ENCODE measurements around the gene VPS45. TPM values are rescaled to one million over a fixed set of nuclear protein-coding genes. Genes with fewer than 3 reads are reported as not detected.
"Not testable (repeated sequence)": the region's sequence is repeated elsewhere in the genome, so short reads cannot be mapped to it uniquely, and the experiment has no call there.

The VPS45 gene
- total and polyA plus RNA-seq, 2 donors: 28.8 to 102 TPM

DNA sequence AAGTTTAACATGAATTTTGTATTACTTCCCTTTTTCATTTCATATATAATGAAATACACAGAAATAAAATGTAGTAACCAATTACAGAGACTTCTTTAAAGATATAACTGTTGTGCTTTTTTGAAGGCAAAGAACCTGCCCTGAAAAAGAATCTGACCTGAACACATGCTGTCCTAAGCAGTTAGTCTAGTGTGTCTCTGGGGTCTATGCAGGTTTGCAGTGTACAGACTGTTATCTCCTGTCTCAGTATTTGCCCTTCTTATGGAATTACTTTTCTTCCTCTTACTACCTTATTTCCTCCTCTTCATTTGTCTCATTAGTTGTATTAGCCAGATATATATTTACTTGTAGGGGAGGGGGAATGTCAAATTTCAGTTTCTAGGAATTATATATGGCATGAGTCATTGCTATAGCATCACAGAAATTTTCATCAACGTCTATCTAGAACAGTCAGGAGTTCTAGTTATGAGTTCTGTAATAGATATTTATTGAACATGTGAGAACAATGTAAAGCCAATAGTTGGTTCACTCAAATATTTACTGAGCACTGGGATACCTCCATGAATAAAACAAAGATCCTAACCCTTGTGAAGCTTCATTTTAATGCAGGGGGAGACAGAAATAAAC, 53.8 kb downstream of the VPS45 start:
- Histone ChIP-seq H3K36me3 (ENCODE audit: insufficient read depth) (no peaks in the 10 kb centered on the region), H3K27ac (ENCODE audit: low read depth) (no peak overlapping the region), H3K4me3 (ENCODE audit: low read depth, low read length) (no peak overlapping the region), H3K4me1 (ENCODE audit: insufficient read depth) (no peaks in the 10 kb centered on the region)
- 40% methylated on average over 1 of the region's 1 CpG for WGBS
- DNase-seq (ENCODE audit: extremely low spot score): no peak

- Histone ChIP-seq H3K4me3 (ENCODE audit: low read depth, low read length) (no peak overlapping the region), H3K4me1 (ENCODE audit: insufficient read depth) (no peaks in the 10 kb centered on the region), H3K36me3 (ENCODE audit: insufficient read depth) (no peaks in the 10 kb centered on the region), H3K27ac (ENCODE audit: low read depth) (no peak overlapping the region)
- no peak for DNase-seq (ENCODE audit: extremely low spot score)
- WGBS: 91% methylated on average over 2 of the region's 2 CpGs
Observed at GRCh38 chr1:150126811-150127210, 59.2 kb downstream of the VPS45 start.

DNA sequence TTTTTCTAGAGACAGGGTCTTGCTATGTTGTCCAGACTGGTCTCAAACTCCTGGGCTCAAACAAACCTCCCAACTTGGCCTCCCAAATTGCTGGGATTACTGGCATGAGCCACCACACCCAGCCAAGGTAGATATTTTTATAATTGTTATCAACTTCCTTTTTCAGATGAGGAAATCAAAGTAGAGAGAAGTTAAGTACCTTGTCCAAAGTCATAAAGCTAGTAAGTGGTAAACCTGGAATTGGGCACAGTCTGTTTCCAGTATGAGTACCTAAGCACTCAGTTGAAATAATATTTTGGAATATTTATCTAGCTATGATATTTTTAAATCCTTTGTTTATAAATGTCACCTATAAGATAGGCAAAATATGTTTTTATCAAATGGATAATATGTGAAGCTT, 59.9 kb downstream of the VPS45 start:
- Histone ChIP-seq H3K27ac (ENCODE audit: low read depth) (no peak overlapping the region), H3K4me3 (ENCODE audit: low read depth, low read length) (no peak overlapping the region), H3K4me1 (ENCODE audit: insufficient read depth) (no peaks in the 10 kb centered on the region), H3K36me3 (ENCODE audit: insufficient read depth) (no peaks in the 10 kb centered on the region)
- DNase-seq (ENCODE audit: extremely low spot score): no peak

- Histone ChIP-seq H3K27ac (ENCODE audit: low read depth) (no peak overlapping the region), H3K4me3 (ENCODE audit: low read depth, low read length) (no peak overlapping the region), H3K4me1 (ENCODE audit: insufficient read depth) (no peaks in the 10 kb centered on the region), H3K36me3 (ENCODE audit: insufficient read depth) (no peaks in the 10 kb centered on the region)
- WGBS: 94% methylated on average over 7 of the region's 7 CpGs
- no peak for DNase-seq (ENCODE audit: extremely low spot score)
Observed at GRCh38 chr1:150127868-150128267, 60.3 kb downstream of the VPS45 start.

DNA sequence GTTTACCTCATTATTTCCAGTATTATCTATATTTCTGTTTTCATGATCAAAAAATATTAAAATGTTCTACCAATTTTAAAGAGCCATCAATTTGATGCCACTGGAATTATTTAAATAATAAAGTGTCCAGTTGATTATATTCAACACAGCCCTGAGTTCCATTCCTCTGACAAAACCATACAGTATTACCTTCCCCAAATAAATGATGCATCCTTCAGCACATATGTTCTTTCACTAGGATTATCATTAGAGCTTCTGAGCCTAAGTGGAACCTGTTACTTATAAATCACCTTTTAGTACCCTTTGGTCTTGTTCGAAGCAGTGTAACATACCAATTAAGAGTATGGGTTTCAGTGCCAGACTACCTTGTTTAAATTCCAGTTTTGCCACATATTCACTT, 64.8 kb downstream of the VPS45 start:
- Histone ChIP-seq H3K27ac (ENCODE audit: low read depth) (no peak overlapping the region), H3K4me3 (ENCODE audit: low read depth, low read length) (no peak overlapping the region), H3K36me3 (ENCODE audit: insufficient read depth) (no peaks in the 10 kb centered on the region), H3K4me1 (ENCODE audit: insufficient read depth) (no peaks in the 10 kb centered on the region)
- DNase-seq (ENCODE audit: extremely low spot score): no peak
- WGBS: 90% methylated on average over 1 of the region's 1 CpG

DNA sequence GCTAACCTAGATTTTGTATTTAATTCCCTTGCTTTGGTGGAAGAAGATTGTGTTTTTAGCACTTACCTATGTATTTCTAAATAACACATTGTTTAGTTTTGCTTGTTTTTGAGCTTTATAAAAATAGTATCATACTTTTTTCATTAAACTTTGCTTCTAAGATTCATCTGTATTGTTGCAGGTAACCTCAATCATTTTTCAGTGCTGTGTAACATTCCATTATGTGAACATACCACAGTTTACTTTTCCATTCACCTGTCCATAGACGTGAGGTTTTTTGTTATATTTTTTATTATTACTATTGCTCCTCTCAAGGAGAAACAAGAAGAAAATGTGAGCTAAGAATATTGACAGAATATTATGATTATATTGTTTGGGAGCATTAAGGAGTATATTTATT, 67.0 kb downstream of the VPS45 start:
- Histone ChIP-seq H3K27ac (ENCODE audit: low read depth) (no peak overlapping the region), H3K36me3 (ENCODE audit: insufficient read depth) (no peaks in the 10 kb centered on the region), H3K4me3 (ENCODE audit: low read depth, low read length) (no peak overlapping the region), H3K4me1 (ENCODE audit: insufficient read depth) (no peaks in the 10 kb centered on the region)
- 95% methylated on average over 1 of the region's 1 CpG for WGBS
- no peak for DNase-seq (ENCODE audit: extremely low spot score)

GRCh38 chr1:150135400-150135799, 67.8 kb downstream of the VPS45 start:
- H3K36me3 ChIP-seq (ENCODE audit: insufficient read depth); H3K4me1 ChIP-seq (ENCODE audit: insufficient read depth); H3K4me3 ChIP-seq (ENCODE audit: low read depth, low read length); H3K27ac ChIP-seq (ENCODE audit: low read depth); DNase-seq (ENCODE audit: extremely low spot score): not testable (repeated sequence)
- WGBS: 84% methylated on average over 6 of the region's 6 CpGs

DNA sequence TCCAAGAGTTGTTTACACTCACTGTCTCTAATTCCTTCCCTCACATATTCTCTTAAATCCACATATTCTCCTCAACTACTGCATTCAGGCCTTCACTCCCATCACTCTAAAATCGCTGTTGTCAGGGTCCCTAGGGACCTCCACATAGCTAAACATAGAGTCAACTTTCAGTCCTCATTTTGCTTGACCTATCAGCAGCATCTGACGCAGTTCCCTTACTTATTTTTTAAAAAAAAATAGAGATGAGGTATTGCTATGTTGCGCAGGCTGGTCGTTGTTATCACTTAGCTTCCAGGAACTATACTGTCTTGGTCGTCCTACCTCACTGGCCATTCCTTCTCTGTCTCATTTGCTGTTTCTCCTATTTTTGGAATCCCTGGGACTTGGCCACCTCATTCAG, 70.5 kb downstream of the VPS45 start:
- no peak overlapping the region for H3K27ac ChIP-seq (ENCODE audit: low read depth)
- no peak overlapping the region for H3K4me3 ChIP-seq (ENCODE audit: low read depth, low read length)
- 86% methylated on average over 5 of the region's 5 CpGs for WGBS
- H3K36me3 ChIP-seq (ENCODE audit: insufficient read depth): no peaks in the 10 kb centered on the region
- H3K4me1 ChIP-seq (ENCODE audit: insufficient read depth): no peaks in the 10 kb centered on the region
- DNase-seq (ENCODE audit: extremely low spot score): no peak

DNA sequence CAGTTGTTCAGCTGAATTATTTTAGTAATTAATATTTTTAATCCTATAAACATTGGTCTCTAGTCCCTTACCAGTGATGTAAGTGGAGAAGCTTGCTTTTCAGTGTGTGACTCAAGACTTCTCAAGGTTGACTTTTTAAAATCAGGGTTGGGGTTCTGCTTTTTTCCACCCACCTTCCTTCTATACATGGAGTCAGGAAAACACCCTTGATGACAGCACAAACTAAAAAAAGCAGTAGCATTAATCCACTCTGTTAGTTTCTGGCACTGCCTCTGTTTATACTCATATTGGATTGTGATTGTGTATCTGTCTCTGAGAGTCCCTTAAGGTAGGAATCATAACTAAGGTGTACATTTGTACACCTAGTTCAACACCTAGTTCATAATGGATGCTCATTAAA, 73.9 kb downstream of the VPS45 start:
- H3K27ac ChIP-seq (ENCODE audit: low read depth): no peak overlapping the region

GRCh38 chr1:150142083-150142482, 74.5 kb downstream of the VPS45 start:
- H3K36me3 ChIP-seq (ENCODE audit: insufficient read depth): no peaks in the 10 kb centered on the region
- no peak overlapping the region for H3K27ac ChIP-seq (ENCODE audit: low read depth)
- no peak for DNase-seq (ENCODE audit: extremely low spot score)
- no peak overlapping the region for H3K4me3 ChIP-seq (ENCODE audit: low read depth, low read length)
- no peaks in the 10 kb centered on the region for H3K4me1 ChIP-seq (ENCODE audit: insufficient read depth)

More for the DNA sequence above, 73.9 kb downstream of the VPS45 start:
- Histone ChIP-seq H3K36me3 (ENCODE audit: insufficient read depth) (no peaks in the 10 kb centered on the region), H3K4me3 (ENCODE audit: low read depth, low read length) (no peak overlapping the region), H3K4me1 (ENCODE audit: insufficient read depth) (no peaks in the 10 kb centered on the region)
- no peak for DNase-seq (ENCODE audit: extremely low spot score)

DNA sequence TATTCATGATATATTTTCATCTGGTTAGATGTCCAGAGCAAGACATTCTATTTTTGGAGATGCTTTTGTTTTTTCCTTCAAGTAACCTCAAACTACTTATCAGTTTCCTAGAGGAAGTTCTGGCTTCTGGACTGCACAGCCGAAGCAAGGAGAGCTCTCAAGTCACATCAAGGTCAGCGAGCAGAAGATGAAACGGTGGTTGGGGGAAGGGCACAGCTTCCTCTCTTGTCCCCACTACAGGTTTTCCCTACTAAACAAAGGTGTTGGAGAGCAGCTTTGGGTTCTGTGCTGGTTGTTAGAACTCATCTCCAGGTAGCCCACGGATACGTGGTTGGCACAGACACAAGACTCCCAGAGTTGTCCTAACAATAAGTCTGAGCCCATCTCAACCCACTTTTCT, 77.0 kb downstream of the VPS45 start:
- 67% methylated on average over 5 of the region's 5 CpGs for WGBS

GRCh38 chr1:150146016-150146415, 78.4 kb downstream of the VPS45 start:
- H3K27ac ChIP-seq (ENCODE audit: low read depth); H3K4me3 ChIP-seq (ENCODE audit: low read depth, low read length); DNase-seq (ENCODE audit: extremely low spot score); H3K36me3 ChIP-seq (ENCODE audit: insufficient read depth); H3K4me1 ChIP-seq (ENCODE audit: insufficient read depth): not testable (repeated sequence)
- whole genome bisulfite sequencing: 77% methylated on average over 5 of the region's 5 CpGs

More for the DNA sequence above, 77.0 kb downstream of the VPS45 start:
- Histone ChIP-seq H3K27ac (ENCODE audit: low read depth) (no peak overlapping the region), H3K36me3 (ENCODE audit: insufficient read depth) (no peaks in the 10 kb centered on the region), H3K4me3 (ENCODE audit: low read depth, low read length) (no peak overlapping the region), H3K4me1 (ENCODE audit: insufficient read depth) (no peaks in the 10 kb centered on the region)
- no peak for DNase-seq (ENCODE audit: extremely low spot score)

DNA sequence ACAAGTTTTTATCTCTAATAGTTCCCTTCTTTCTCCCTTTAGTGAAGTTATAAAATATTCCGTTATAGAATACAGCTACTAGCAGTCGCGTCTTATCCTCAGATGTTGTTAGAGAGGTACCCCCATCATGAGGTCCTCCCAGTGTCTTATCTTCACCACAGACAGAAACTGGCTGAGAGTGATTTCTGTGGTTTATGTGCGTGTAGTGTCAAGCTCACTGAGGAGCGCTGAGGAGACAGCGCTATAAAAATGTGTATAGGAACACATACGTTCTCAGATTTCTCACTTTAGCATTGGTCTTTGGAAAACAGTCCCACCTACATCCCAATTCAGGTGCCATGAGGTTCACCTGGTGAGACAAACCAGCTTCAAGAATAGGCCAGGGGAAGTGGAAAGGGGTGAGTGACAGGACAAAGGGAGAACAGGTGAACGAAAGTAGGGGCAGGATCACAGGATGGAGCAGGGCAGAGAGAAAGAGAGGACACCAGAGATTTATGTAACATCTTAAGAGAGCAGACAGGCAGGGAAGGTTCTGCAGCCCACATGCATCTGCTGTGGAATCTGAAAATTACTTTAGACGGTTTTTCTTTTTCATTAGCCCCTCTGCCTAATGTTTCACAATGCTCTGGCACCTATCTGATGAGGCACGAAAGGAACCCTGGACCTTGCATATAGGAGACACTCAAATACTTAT, 79.4 kb downstream of the VPS45 start:
- no peak for DNase-seq (ENCODE audit: extremely low spot score)
- WGBS: 69% methylated on average over 10 of the region's 10 CpGs
- Histone ChIP-seq H3K27ac (ENCODE audit: low read depth) (no peak overlapping the region), H3K36me3 (ENCODE audit: insufficient read depth) (no peaks in the 10 kb centered on the region), H3K4me3 (ENCODE audit: low read depth, low read length) (no peak overlapping the region), H3K4me1 (ENCODE audit: insufficient read depth) (no peaks in the 10 kb centered on the region)

DNA sequence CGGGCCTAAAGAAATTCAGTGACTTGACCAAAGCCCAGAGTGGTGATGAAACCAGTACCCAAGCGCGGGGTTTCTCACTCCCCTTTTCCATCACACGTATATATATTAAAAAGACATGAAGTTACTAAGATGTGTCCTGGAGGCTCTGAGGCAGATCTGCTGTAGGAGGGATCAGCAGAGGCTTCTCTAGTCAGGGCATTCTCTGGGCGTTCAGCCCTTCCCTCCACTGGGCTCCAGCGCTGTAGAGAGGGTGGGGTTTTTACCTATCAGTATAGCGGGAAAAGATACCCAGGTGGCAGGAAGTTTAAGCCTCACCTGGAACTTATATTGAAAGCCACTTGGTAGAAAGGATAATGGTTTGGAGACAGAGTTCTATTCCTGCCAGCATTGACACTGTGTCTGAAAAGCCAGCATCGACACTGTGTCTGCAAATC, 81.3 kb downstream of the VPS45 start:
- H3K27ac ChIP-seq (ENCODE audit: low read depth): peak overlapping the region; percentile 26
- no peaks in the 10 kb centered on the region for H3K4me1 ChIP-seq (ENCODE audit: insufficient read depth)
- H3K36me3 ChIP-seq (ENCODE audit: insufficient read depth): no peaks in the 10 kb centered on the region
- WGBS: 26% methylated on average over 8 of the region's 8 CpGs
- DNase-seq (ENCODE audit: extremely low spot score): no peak
- peak overlapping the region; percentile 96 for H3K4me3 ChIP-seq (ENCODE audit: low read depth, low read length)
